Renal cortex interstitium (tissue), 11 donors: ENCODE data around the gene MRPL53. TPM values are rescaled to one million over a fixed set of nuclear protein-coding genes. Genes with fewer than 3 reads are reported as not detected.
"Not testable (repeated sequence)": the region's sequence is repeated elsewhere in the genome, so short reads cannot be mapped to it uniquely, and the experiment has no call there.

ENCODE experiments used
- DNase-seq, 11 donors: peaks; one replicate each; pipeline ENCODE4 v3.0.0-alpha.2; 2013; ENCODE audit warnings: low read depth in 9 of 11, low spot score in 4 of 11; ENCODE audit errors: extremely low read depth in 1 of 11
- polyA plus RNA-seq, 3 donors: library from polyadenylated mRNA; unstranded; fragments of 120-200 nt; gene quantifications; one replicate each; pipeline ENCODE4 v1.2.1, GENCODE V29; 2013; ENCODE audit not compliant: insufficient read length in 3 of 3

Gene MRPL53
- polyA plus RNA-seq, 3 donors: 34.3 to 70.2 (median 65.9) TPM

DNA sequence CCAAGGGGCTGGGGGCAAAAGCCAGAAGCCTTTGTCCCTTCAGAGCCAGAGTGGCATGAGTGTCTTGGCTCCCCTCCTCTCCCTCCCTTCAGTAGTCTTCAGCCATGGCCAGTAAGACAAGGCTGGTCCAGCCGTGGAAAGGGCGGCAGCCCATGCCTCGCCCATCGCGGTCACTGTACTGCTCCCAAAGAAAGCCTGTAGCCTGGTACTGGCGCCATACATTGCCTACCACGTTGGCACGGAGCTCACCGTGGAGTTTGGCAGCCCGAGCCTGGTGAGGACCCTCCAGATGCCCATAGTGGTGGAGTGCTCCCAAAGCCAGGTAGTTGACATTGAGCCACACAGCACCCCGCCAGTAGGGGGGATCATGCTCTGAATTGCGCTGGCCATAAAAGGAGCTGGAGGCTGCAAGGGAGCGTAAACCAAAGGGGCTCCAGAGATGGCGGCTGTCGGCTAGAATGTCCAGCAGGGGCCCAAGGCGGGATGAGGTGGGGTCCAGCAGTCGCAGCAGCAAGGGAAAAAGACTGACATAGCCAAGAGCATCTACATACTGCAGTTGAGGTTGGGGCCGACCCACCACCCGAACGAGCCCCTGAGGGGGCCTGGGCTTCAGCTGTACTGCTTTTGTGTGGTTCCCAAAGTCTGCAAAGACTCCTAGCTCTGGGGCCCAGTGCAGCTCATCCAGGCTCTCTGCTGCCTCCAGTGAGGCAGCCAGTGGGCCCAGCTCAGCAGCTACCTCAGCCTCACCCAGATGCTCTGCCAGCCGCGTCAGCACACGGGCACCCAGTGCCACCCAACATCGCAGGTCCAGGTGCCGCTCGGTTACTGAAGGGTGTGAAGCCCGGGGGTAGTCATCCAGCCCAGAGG lies 11.1 kb downstream of the MRPL53 start:
- no peak for DNase-seq

DNA sequence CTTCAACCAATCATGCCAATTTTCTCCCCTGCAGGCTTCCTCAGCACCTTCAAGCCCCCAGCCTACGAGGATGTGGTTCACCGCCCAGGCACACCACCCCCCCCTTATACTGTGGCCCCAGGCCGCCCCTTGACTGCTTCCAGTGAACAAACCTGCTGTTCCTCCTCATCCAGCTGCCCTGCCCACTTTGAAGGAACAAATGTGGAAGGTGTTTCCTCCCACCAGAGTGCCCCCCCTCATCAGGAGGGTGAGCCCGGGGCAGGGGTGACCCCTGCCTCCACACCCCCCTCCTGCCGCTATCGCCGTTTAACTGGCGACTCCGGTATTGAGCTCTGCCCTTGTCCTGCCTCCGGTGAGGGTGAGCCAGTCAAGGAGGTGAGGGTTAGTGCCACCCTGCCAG lies 12.3 kb downstream of the MRPL53 start:
- DNase-seq: not testable (repeated sequence)

DNA sequence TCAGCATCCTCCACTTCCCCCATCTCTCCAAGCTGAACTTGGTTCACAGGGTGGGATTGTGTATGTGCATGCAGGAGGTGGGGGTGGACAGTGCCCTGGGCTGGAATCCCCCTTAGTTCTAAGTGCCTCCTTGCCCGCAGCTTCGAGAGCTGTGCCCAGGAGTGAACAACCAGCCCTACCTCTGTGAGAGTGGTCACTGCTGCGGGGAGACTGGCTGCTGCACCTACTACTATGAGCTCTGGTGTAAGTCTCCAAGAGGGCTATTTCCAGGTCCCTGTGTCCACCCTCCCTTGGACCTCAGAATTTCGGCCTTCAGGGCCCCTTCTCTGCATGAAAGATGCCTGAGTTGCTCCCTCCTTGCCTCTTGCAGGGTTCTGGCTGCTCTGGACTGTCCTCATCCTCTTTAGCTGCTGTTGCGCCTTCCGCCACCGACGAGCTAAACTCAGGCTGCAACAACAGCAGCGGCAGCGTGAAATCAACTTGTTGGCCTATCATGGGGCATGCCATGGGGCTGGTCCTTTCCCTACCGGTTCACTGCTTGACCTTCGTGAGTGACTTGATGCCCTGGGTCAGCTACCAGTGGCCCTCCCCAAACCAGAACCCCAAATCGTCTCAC lies 12.9 kb downstream of the MRPL53 start:
- DNase-seq: not testable (repeated sequence)

DNA sequence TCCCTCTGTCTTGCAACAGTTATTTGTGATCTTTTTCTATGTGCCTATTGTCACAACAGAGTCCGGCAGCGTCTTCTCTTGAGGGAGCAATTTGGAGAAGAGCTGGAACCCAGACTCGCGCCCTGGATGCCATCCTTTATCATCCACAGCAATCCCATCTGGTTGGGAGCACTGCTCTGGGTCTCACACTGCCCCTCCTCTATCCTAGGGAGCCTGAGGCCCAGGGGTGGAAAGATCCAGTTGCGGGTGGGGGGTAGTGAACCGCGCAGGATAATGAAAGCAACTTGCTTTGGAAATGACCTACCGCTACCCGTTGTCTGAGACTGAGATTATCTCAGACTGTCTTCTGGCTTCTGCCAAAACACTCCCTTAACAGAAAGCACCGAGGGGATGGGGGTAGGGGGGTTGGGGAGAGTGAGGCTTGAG lies 13.5 kb downstream of the MRPL53 start:
- no peak for DNase-seq

DNA sequence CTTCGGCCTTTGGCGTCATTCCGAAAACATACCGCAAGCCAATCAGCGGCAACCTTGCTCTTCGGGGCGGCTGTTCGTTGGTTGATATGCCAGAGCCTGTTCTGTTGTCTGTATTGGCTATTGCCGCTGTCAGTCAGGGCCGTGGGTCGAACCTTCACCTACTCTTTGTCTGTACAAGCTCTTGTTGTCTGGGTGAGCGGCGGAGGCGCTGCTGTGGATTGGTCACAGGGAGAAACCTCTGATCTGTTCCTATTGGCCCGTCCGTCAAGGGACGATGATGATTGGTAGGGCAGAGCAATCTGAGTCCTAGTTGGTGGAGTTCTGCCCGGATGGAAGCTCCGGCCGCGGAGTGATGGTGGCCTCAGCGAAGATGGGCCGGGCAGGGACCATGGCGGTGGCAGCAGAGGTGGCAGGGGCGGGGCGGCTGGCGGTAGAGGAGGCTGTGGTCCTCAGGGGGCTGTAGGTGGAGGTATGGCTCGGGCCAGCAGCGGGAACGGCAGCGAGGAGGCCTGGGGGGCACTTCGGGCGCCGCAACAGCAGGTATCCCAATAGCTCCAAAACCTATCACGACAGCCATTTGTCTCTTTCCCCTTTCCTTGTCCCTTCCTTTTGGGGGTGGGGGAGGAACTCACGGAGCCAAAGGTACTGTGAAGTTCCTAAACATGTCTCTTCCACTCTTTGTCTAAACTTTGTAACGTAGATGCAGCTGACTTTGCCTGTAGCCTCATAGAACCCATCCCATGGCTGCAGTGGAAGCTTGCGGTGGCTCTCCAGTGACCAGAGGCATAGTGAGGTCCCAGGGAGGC lies 14.1 kb downstream of the MRPL53 start, which contains the start of gene WBP1:
TSS of gene WBP1 (plus strand) at position 307 of the 806 bp plus-strand sequence. CDS start at position 472, 165 bp downstream.
- peak; percentile 100 for DNase-seq

DNA sequence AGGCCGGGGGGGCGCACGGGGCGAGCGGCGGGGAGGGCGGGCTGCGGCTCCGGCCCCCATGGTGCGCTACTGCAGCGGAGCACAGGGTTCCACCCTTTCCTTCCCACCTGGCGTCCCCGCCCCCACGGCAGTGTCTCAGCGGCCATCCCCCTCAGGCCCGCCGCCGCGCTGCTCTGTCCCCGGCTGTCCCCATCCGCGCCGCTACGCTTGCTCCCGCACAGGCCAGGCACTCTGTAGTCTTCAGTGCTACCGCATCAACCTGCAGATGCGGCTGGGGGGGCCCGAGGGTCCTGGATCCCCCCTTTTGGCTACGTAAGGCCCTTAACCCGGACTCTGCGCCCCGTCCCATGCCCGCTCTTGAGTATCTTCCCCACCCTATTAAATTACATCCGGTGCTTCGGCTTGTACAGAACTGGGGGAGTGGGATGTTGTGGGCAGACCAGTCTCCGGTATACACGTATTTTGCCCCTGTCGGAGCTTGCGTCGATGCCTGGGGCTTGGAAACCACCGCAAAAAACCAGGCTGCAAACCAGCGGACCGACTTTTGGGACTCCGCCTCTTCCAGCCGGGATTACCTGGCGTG lies 14.8 kb downstream of the MRPL53 start:
- DNase-seq: peak in 2 of 11 donors; percentile 64 to 68

DNA sequence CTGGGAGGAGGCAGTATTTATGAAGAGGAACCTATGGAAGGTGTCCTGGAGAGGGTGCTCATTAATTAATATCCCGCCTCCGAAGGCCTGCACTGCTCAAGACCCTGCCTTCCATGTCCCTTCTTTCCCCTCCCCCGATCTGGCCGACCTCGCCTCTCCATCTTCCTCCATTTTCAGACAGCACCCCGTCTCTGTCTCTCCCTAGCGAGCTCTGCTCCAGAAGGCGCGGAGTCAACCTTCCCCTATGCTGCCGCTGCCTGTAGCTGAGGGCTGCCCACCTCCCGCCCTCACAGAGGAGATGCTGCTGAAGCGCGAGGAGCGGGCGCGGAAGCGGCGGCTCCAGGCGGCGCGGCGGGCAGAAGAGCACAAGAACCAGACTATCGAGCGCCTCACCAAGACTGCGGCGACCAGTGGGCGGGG lies 15.3 kb downstream of the MRPL53 start:
- peak in 1 of 11 donors; percentile 23 for DNase-seq

DNA sequence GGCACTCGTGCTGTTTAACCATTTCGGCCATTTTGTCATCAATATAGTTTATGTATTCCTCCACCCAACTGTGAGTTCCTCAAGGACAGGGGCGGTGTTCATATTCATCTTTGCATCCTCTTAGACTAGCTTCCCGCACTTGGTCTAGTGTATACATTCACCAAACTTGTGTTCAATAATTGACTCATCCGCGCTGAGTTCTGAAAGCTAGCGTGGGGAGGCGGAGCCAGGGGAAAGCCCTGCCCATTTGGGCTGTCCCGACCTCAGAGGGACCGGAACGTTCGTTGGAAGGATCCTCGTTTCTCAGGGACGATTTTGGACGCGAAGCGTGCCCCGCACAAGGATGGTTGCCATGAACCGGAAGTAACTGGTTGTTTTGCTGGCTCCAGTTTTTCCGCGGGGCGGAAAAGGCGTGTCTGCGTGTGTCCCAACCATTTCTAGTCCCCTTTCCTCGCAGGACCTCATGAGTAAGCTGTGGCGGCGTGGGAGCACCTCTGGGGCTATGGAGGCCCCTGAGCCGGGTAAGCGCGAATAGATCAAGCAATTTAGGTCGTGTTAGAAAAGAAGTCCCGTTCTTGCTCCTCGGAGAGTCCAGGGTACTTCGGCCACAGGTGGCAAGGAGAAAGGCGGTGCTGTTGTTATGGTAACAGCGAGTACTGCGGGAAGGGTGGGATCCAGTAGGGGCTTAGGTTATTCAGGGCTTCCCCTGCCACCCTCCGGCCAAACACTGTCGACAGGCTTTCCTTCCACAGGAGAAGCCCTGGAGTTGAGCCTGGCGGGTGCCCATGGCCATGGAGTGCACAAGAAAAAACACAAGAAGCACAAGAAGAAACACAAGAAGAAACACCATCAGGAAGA lies 17.6 kb downstream of the MRPL53 start, which contains the start of gene INO80B:
TSS of gene INO80B (plus strand) at position 434 of the 858 bp plus-strand sequence. CDS start at position 464, 30 bp downstream.
- DNase-seq: peak; percentile 96 to 100 (median 98)

DNA sequence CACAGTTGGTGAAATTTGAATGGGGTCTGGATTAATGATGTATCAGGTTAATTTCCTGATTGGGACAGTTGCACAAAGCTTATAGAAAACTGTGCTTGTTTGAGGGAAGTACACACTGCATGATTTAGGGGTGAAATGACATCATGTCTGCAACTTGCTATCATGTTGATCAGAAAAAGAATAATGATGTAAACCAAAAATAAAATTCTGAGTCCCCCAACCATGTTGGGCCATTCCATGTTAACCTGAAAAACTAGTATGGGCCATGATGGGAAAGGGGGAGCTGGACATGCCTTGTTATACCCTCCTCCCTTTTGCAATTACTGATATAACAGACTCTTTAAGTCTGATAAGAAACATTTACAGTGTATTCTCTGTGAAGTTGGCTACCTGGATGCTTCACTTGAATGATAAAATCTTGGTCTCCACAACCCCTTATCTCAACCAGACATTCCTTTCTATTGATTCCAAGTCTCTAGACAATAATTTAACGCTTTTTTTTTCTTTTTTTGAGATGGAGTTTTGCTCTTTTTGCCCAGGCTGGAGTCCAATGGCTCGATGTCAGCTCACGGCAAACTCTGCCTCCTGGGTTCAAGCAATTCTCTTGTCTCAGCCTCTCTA lies 21.8 kb downstream of the MRPL53 start:
- DNase-seq: no peak

DNA sequence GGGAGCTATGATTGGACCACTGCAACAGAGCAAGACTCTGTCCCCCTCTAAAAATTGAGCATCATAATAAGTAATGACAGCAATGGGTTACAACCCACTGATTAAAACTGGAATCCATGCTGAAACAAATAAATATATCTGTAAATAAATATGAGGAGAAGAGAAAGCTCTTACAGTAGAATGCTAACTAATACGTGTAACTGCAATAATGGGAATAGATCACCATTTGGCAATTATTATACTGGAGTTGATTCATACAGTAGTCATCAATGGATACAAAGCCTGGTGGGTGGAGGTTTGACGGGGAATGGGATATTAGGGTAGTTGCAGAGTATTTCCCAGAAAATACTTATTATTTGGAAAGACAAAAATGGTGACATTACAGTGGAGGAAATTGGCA lies 23.7 kb downstream of the MRPL53 start:
- DNase-seq: no peak

DNA sequence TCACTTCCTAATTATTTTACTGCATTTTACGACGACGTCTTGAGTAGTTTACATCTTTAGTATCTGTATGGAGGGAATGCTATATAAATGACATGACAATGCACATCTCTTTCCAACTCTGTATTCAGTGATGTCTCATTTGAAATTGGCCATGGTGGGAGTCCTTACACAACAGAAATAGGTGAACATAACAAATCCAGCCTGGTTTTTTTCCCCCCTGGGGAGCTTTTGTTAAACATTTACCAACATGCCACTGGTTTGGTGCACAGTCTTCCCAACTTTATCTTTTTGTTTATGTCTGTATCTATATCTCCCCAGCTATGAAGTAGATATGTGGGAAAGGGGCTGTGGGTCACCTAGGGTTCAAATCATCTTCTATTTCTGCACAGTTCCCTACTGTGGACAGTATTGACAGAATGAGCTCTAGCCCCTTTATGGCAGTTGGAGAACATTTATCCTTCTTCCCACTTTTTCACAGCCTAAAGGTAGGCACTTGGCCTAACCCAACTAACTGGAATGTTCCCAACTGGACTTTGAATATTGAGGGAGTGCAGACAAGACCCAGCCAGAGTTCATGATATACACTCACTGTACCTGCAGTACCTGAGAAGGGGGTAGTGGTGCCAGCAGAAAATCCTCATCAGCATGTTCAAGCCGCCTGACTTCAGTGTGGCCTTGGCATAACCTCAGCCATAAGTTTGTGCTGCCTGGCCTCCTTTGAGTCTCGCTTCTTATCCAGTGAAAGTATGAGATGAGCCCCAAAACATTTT lies 25.1 kb downstream of the MRPL53 start:
- no peak for DNase-seq

DNA sequence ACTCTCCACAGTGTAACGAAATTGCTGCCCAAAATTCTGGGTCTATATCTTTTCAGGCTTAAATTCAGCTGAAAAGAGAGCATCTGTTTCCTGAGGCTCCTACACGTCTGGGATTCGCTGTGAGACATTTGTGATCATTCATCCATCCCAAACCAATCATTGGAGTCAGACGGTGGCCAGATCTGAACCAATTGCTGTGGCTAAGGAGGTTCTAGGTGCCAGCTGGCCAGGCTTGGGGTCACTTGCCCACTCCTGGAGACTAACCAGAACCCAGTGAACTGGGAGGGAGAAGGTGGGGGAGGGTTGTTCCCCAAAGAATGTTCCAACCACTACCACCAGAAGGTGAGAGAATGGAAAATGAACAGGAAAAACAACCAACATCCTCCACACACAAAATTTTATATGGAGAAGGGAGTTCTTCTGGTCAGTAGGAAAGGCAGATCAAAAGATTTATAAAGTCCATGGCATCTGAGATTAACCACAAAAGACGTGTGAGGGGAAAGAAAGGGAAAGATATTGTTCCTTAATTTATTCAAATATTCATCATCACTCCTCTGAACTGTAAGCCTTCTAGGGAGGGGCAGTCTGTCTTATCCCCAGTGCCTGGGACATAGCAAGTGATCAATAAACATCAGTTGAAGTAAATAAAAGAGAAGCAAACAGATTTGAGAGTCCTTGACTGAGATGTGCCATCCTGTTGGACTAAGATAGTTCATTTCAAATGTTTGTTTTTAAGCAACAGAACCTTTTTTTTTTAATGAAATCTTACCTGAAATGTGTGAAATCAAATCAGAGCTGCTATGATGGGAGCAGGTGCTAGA lies 27.8 kb downstream of the MRPL53 start:
- DNase-seq: no peak

DNA sequence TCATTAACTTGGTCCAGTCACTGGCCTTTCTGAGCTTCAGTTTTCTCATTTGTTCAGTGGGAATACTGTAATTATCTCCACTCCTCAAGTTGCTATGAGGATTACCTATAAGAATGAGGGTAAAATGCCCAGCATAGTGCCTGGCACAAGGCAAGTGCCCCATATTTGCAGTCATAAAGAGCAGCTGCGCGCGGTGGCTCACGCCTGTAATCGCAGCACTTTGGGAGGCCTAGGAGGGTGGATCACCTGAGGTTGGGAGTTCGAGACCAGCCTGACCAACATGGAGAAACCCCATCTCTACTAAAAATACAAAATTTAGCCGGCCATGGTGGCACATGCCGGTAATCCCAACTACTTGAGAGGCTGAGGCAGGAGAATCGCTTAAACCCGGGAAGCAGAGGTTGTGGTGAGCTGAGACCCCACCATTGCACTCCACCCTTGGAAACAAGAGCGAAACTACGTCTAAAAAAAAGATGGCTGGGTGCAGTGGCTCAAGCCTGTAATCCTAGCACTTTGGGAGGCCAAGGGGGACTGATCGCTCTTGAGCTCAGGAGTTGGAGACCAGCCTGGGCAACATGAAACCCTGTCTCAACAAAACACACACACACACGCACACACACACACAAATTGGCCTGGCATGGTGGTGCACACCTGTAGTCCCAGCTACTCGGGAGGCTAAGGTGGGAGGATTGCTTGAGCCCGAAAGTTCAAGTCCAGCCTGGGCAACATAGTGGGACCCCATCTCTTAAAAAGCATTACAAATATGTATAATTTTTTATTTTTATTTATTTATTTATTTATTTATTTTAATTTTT lies 29.8 kb downstream of the MRPL53 start:
- not testable (repeated sequence) for DNase-seq

DNA sequence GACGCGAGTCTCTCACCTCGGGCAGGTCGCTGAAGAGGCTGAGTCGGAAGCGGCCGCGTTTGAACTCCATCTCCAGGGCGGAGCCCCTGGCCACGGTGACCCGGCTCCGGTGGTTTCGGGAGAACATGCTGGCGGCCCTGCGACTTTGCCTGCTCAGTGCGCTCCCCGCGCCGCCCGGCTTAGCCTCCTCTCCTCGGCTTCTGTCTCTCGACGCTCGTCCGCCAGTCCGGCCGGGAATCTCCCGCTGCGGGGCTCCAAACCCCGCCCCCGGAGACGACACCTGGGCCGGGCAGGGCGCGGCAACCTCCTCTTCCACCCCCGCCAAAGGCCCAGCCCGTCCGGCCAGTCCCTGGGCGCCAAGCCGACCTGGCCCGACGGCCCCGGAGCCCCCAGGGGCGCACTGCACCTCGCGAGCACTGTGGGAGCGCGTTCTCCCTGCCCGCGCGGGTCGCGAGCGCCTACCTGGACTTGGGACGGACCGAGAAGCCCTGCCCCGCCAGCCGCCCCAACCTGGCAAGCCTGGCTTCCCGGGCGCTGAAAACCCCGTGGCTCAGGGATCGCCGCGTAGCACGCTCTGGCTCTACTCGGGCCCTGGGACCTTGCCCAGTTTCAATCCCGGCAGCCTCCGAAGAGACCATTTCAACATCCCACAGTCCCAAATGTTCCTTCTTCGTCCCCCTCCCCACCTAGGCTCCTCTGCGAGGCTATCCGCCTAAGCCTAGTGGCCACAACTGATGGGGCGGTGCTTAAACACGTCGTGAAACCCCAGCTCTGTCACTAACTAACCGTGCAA lies 30.6 kb downstream of the MRPL53 start, which contains the start of gene RTKN:
TSS of gene RTKN (minus strand) at position 248 of the 793 bp plus-strand sequence. CDS start at position 127, 121 bp downstream.
- DNase-seq: peak in 2 of 11 donors; percentile 47 to 67
